ENCODE data around the gene MAFB.

Gene MAFB

DNA sequence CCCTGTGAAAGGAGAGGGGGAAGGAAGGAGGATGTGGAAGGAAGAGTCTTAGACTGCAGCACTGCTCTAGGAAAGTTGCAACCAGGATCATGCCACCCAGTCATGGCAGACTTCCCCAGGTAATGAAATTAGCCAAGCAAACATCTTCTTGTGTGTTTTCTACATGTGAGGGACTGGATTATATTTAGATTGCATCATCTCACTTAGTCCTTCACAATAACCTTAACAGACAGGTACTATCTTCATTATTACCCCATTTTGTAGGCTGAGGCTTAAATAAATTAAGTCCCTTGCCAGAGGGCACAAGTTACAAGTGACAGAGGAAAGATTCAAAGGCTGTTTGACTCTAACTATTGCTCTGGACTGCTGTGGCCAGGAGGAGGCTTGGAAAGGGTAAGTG, 9.7 kb upstream of the MAFB start:
- DNase-seq: no peak

DNA sequence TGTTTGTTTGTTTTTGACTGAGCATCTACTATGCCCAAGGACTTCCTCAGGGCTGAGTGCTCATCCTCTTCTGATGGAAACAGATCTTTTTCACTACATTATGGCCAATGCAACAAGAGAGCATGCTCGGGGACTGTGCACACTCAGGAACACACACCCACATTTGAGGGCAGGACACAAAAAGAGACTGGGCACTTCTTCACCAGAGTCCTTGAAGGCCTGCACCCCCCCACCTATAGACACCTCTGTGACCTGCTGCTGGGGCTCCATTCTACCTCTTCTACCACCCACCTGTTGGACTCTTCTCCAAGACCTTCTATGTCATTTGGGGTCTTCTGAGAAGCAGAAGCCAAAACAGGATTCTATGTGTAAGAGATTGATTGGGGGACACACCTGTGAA, 9.2 kb upstream of the MAFB start:
- DNase-seq: no peak

DNA sequence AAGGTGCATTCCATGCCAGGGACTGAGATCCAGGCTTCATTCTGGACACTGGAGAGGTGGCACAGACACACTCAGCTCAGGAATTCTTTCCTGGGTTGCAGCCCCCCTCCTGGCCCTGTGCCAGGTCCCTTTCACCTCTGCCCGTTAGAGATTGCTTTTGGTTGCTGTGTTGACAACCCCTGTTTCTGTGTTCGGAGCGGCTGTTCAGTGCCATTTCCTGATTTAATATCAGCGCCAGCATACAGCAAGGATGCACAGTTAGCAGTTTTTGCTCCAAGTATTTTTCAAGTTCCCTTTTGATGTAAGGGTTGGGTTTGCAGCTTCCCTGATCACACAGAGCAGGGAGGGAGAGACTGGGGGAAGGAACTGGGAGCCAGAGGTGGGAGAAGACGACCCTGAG, 8.5 kb upstream of the MAFB start:
- DNase-seq: no peak

DNA sequence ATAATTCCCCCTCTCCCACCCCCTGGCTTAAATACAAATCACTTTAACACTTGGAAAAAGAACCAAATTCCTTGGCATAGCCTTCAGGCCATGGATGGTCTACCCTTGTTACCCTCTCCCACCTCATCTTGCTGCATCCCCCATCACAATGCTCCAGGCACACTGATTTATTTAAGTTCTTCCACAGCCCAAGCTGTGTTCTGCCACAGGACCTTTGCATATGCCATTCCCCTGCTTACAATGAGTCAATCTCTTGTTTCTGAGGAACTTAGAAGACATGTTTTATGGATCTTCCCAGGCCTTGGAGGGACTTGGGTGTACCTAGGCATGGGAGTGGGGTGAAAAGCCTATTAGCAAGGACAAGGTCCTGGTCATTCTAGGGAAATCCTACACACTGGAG, 6.2 kb upstream of the MAFB start:
- no peak for DNase-seq

DNA sequence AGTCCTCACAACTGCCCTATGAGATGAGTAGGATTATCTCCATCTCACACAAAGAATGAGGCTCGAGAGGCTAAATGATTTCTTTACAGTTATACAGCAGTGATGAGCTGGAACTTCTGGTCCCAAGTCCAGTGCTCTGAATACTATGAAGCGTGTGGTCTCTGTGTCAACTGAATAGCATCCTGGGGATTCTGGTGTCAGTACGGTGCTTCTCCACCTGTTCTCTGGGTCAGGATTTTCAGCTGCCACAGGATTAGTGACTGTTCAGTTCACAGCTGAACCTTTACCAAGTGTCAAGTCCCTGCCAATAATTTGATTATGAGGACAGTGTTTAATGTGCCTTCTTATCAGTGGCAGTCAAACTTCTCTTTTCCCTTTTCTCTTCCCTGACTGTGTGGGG, 5.2 kb upstream of the MAFB start:
- no peak for DNase-seq

DNA sequence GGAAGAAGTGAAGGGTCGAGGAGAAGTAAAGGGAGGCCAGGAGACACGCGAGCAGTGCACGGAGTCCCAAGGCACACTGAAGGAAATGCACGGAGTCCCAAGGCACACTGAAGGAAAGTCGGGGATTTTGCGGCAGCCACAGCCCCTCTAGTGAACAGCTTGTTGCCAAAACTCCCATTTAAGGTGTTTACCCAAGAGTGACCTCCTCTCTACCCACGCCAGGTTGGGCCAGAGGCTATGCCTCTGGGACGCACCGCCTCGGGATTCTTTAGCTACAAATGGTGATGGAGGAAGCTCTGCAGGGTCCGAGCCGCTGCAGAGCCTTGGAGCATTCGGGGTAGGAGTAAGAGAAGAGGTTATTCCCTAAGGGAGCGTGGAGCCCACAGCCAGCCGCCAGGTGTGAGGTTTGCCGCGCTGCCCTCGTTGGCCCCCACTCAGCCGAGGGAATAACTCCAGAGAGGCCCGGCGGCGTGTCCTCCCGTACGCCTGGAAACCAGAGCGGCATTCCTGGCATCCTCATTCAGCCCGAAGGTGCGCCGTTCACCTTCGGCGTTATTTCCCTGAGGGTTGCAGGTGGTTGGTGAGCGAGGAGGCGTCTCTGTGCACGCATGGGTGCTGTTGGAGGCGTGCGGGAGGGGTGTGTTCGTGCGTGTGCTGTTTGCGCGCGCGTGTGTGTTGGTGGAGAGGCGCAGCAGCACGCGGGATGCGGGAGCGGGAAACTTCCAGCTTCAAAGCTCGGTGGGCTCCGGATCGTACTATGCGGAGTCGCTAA, 3.4 kb upstream of the MAFB start:
- no peak for DNase-seq

DNA sequence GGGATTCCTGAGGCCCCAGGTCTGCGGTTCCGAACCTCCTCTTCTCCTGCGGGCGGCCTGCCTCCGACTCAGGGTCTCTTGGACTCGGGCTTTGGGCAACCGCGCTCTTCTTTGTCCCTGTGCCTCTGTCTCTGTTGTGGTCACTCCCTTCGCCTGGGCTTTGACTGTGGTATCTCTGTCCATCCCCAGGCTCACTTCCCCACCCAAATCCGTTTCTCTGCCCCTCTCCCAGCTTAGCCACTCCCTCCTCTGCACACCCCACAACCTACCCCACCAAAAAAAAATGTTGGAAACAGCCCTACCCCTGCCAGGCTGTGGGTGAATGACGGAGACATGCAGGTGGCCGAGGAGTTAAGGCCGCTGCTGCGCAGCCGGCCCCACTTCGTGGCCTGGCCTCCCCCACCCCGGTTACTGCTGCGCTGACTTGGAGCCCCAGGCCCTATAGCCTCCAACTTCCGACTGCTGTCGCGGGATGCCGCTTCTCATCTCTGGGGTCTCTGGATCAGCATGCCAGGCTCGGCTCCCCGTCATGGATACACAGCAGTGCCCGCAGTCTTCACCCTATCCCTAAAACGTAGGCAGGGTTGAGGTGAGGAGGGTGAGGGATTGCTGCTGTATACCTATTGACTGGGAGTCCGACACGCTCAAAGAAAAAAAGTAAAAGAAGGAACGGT, 2.7 kb upstream of the MAFB start:
- DNase-seq: no peak

DNA sequence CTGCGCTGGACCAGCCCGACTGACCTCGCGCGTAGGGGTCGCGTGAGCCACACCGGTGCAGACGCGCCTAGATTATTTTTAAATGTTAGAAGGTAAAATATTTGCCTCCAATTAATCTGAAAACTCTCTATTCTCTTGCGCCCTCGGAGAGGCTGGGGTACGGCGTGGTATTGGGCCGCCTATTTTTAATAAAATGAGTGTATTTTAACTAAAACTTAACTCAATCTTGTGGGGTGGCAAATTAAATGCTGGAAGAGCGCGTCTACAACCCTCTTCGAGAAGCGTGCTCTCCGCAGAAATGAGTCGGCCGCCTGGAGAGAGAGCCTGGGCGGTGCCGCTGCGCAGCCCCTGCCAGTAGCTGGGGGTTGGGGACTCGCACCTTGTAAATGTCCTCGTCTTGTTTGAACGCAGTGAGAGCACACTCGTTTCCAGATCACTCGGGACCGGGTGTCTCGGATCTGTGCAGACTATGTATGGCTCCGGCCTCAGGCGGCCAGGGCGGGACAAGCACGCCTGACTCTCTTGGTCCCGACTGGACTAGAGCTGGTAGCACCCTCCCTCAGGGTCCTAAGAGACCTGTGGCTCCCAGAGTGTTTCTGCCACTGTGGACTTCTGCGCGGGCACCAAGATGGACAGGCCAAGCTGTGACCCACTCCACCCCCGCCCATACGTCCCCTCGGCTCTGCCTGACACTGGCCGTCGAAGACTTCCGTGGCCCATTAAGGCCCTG, 2.0 kb upstream of the MAFB start:
- DNase-seq: no peak

DNA sequence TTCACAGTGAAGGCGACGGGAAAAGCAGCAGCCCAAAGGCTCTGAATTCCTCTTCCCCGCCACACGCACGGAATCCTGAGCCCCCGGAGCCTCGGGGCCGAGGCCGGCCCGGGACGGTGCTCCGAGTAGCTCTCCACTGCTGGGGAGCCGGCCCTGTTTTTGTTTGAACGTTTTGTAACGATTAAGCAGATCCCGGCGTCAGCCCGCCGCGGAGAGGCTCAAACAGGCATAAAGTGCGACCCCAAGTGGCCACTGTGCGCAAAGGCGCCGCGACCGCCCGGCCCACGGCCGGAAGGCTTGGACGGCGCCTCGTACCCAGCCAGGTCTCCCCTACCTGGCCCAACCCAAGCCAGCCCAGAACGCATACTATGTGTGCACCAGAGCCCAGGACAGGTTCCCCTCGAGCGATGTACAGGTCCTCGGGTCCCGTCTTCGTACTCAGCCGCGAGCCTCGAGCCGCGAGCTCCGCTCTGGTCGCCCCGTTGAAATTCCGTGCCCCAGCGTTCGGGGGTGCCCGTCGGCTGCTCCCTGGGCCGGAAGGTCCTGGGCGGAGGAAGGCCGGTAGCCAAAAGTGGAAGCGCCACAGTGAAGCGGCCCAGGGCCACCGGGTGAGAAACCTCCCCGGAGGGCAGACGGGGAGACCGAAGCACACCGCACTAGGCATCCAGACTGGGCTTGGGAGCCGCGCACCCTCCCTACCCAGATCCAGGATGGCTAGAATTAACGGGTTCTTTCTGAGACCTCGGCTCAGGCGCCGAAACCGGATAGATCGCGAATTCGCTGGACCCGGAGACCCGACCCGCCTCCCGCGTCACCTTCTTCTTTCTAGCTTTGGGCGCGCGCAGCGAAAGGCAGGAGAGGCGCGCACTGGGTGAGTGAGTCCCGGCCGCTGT, 1.2 kb upstream of the MAFB start:
- DNase-seq: peak; percentile 71

DNA sequence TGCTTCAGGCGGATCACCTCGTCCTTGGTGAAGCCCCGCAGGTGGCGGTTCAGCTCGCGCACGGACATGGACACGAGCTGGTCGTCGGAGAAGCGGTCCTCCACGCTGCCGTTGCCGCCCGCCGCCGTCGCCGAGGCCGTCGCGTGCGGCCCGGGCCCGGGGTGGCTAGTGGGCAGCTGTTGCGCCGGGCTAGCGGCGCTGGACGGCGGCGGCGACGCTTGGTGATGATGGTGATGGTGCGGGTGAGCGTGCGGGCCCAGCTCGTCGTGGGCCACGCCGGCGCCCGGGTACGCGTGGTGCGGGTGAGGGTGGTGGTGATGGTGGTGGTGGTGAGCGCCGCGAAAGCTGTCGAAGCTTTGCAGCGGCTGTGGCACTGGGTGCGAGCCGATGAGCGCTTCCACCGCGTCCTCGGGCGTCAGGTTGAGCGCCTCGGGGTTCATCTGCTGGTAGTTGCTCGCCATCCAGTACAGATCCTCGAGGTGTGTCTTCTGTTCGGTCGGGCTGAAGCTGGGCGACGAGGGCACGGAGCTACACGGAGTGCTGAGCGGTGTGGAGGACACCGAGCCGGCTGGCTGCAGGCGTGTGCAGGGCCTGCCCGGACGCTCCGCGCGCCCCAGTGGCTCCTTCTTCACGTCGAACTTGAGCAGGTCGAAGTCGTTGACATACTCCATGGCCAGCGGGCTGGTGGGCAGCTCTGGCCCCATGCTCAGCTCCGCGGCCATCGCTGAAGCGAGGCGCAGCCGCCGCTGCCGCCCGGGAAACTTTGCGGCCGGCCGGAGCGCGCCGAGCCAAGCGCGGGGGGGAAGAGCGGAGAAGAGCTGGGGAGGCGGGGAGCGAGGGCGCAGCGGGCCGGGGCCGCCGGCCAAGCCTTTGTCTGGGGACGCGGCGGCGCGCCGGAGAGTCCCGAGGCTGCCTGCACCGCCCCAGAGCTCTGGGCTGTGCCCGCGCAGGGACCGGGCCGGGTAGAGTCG, 622 bp downstream of the MAFB start:
- no peak for DNase-seq

DNA sequence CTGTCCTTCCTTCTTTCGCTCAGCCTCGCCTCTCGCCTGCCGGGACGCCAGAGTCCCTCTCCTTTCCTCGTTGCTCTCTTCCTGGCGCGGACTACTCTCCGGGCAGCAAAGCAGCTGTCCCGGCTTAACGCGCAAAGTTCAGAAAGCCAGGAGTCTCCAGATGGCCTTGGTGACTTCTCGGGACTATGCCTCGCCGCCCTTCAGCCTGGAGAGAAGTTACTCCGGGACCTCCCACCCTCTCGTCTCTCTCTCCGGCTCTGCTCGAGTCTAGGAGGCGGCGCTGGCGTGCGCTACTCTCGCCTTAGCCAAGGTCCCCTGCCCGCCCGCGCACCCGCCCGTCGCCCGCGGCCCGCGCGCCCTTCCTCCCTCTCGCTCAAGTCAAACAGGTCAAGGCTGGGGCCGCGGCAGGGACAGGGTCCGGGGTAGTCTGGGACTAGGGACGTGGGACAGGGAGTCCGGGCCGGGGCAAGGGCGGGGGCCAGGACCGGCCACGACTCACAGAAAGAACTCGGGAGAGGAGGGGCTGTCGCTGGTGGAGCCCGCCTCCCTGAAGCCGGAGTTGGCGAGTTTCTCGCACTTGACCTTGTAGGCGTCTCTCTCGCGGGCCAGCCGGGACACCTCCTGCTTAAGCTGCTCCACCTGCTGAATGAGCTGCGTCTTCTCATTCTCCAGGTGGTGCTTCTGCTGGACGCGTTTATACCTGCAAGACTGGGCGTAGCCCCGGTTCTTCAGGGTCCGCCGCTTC, 1.5 kb downstream of the MAFB start:
- DNase-seq: no peak

DNA sequence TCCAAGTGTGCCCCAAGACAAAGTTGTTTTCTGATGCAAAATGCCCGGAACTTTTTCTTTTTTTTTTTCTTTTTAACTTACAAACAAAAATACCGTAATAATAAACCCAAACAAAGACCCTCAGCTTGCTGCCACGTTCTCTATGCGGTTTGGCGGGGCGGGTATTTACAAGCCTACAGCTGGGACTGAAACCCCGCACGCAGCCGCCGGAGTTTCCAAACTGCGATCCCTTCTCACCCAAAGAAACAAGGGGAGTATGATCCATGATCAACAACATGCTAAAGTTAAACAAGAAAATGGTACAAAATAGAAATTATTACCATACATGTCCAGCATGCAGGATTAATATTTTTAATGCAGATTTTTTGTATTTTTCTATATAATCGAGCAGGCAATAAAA, 2.1 kb downstream of the MAFB start:
- no peak for DNase-seq

DNA sequence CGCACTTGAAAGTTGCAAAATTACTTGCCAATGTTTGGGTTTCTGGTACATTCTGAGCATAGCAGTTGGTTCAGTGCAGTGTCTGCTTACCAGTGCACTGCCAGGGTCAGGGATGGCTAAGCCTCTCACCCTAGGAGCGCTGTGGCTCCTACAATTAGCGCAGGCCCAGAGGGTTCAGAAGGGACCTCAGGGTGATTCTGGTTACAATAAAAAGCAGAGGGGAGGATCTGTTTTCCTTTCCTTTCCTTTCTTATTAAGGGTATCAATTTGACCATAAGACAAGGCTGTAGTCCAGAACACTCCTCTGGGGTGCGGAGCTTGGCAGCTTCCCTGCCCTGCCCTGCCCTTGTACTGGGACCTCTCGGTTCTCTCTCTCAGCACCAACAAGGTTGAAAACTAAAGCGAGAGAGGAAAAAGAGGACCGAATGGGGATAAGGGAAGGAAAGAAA, 2.6 kb downstream of the MAFB start:
- DNase-seq: no peak

DNA sequence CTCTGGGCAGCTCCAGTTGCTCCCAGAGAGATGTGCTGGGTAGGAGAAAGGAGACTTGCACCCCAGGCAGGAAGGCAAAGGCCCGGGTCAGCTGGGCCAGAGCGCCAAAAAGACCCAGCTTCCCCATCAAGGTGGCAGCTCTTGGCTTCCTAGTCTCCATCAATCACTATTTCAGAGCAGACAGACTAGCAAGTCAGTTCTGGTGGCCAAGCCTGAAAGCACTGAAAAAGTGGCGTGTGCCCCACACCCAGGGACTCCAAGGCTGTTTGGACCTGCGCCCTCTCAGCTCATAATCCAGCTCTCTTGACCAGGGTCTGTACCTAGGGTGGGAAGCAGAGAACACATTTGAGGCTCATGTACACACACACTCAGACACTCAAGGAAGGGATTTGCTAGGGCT, 3.7 kb downstream of the MAFB start:
- no peak for DNase-seq

DNA sequence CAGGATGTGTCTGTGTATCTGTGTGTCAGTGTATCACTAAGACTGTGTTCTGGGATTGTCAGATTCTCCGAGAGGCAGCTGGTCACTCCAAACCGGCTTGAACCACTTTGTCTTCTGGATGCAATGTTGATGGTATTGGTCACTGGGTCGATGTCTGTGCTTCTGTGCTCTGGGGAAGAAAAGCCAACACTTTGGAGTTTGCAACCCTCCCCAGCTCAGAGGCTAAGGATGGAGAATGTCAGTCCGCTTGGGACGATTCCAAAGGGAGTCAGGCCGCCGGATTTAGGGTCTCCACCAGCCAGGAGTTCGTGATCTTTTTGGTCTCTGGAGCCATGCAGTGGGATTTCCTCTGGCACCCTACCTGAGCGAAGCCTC, 5.2 kb downstream of the MAFB start:
- DNase-seq: no peak

DNA sequence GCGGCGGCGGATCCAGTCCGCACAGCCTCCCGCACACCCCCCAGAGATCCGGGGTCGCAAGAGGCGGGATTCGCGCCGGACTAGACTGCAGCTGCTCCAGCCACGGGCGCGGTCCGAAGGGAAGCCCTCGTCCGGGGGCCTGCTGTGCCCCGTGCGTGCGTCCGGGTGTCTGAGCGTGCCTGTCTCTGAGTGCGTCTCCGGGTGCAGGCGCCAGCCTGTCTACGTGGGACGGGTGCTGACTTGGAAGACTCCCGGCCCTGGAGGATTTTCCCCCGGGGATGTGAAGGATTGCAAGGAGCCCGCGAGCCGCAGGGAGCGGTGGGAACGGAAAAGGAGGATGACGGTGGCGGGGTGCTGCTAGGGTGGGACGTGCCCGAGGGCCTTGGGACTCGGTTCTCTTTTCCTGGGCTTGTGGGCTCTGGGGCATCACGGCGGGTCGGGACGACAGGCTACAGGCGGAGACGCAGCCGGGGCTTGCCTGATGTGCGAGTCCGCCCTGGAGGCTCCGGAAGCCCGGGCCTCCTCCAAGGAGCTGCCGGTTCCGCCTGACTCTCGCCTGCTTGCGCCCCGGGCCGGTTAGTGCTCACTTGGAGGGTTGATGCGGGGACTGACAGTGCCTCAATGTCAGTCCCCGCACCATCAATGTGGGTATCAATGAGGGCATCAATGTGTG, 5.7 kb downstream of the MAFB start:
- DNase-seq: no peak

DNA sequence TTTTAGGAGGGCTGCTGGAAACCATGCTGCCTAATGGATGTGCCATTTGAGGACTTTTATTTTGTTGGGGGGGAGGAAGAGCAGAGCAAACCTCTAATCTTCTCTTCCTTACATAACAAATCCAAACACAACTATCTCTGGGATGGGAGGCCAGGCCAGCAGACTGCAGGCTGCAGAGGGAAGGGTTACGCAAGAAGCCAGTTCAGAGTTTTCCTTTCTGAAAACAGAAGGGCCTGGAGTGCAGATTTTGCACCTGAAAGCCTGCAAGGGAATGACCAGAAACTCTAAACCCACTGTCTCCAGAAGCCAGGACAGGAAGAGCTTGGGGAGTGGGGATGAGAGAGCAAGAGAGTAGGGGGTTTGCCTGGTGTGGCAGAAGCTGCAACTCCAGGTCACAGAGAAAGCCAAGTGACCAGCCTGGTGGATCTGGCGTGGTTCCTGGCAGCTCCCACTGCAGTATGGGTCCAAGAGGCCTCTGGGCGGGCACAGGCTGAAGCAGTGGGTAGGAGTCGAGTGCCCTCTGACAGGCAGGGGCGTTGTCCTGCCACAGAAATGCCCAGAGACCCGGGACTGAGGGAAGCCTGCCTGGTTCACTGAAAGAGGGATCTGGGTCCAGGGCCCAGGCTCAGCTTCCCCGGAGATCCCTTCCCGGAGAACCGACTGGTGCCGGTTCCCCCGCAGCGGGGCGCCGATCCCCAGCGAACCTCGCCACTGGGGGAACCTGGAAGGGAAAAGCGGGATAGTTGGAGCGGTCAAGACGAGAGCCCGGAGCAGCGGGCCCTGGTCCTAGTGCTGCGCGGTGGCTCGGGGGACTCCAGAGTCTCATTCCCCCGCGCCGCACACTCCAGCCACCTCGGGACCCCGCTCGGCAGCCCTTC, 6.7 kb downstream of the MAFB start:
- DNase-seq: no peak

DNA sequence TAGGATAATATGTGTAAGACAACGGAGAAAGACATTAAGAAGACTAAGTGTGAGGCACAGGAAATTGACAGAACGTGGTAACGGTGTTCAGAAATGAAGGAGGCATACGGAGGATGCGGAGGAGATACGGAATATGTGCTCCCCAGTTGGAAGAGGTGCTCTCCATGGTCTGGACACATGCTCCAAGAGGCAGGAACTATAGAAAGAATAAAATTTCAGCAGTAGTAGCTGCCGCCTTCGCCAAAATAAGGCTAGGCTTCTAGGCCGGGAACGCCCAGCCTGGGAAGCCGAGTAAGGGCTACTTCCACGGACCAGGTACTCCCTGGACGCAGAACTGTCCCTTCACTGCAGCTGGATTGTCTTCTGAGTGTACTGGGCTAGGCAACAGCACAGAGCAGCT, 7.4 kb downstream of the MAFB start:
- DNase-seq: no peak

DNA sequence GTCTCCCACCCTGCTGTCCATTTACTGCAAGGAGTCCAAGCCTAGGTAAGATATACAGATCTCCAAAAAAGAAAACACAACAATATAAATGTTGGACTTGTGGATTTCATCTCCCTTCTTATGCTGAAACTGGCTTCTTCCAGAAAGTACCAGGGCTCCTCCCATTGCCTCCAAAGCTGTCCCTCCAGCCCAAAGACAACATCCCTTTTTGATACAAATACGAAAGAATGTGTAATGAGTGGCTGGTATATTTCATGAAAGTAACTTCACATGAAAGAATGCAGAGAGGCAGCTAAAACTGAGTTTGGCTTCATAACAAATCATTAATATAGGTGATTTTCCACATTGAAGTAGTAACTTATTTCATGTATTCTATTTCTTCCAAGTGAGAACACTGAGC, 7.9 kb downstream of the MAFB start:
- DNase-seq: no peak

All from activated CD4-positive, CD25-positive, alpha-beta regulatory T cell treated with anti-CD3 and anti-CD28 coated beads, Interleukin-2, amount 50 U/mL, for 72 hours (primary cell).